Measurements from ENCODE around the gene MTO1. TPM values are rescaled to one million over a fixed set of nuclear protein-coding genes. Genes with fewer than 3 reads are reported as not detected.

Gene MTO1
- total and polyA plus RNA-seq, 2 donors (not counting 1 experiment from before 2014, with no cell fraction given) = 21.5 to 52.4 TPM

GRCh38 chr6:73460056-73460455, 1.5 kb upstream of the MTO1 start:
- no peak for DNase-seq (ENCODE audit: low read depth in 2 of 2)
- Histone ChIP-seq H3K36me3 (ENCODE audit: control insufficient read depth, insufficient read depth, low read length) (no peaks in the 10 kb centered on the region), H3K79me2 (ENCODE audit: control insufficient read depth, insufficient read depth, low read length) (peaks cover 29% of the 10 kb centered on the region), H3K4me1 (ENCODE audit: control insufficient read depth, extremely low read depth, insufficient read depth, low read length) (no peaks in the 10 kb centered on the region), H3K9ac (ENCODE audit: insufficient read depth, low read length) (no peak overlapping the region), H4K20me1 (ENCODE audit: control insufficient read depth, extremely low read depth, insufficient read depth, low read length) (no peaks in the 10 kb centered on the region), H3K27ac (ENCODE audit: insufficient read depth, low read length) (no peak overlapping the region), H3K4me3 (replicated peaks in 1 of 4; ENCODE audit: control extremely low read depth in 1 of 4, insufficient read depth in 1 of 4, low read depth in 3 of 4, low read length in 4 of 4) (no peak overlapping the region), H3K9me3 (ENCODE audit: control insufficient read depth, insufficient read depth, low read depth, low read length) (no peaks in the 10 kb centered on the region), H3K4me2 (ENCODE audit: extremely low read depth, insufficient read depth, low read length) (no peak overlapping the region), H3K27me3 (ENCODE audit: control insufficient read depth, insufficient read depth, low read length) (no peaks in the 10 kb centered on the region), H2AFZ (ENCODE audit: low read length) (no peak overlapping the region)
- TF ChIP-seq EZH2 (IDR thresholded peaks at IDR 0.05; ENCODE audit: low read length, missing control alignments) = no peak
- no peak for TF ChIP-seq CTCF (conservative IDR thresholded peaks at IDR 0.05 in 1 of 2, IDR thresholded peaks at IDR 0.05 in 1 of 2; ENCODE audit: low read depth in 1 of 2, low read length in 2 of 2)

- Histone ChIP-seq H3K27me3 (ENCODE audit: control insufficient read depth, insufficient read depth, low read length) (no peaks in the 10 kb centered on the region), H3K4me1 (ENCODE audit: control insufficient read depth, extremely low read depth, insufficient read depth, low read length) (no peaks in the 10 kb centered on the region), H3K27ac (ENCODE audit: insufficient read depth, low read length) (no peak overlapping the region), H3K79me2 (ENCODE audit: control insufficient read depth, insufficient read depth, low read length) (no peaks in the 10 kb centered on the region), H2AFZ (ENCODE audit: low read length) (no peak overlapping the region), H3K4me3 (replicated peaks in 1 of 4; ENCODE audit: control extremely low read depth in 1 of 4, insufficient read depth in 1 of 4, low read depth in 3 of 4, low read length in 4 of 4) (no peak overlapping the region), H3K36me3 (ENCODE audit: control insufficient read depth, insufficient read depth, low read length) (peaks cover 4% of the 10 kb centered on the region), H3K4me2 (ENCODE audit: extremely low read depth, insufficient read depth, low read length) (no peak overlapping the region), H3K9ac (ENCODE audit: insufficient read depth, low read length) (no peak overlapping the region), H3K9me3 (ENCODE audit: control insufficient read depth, insufficient read depth, low read depth, low read length) (no peaks in the 10 kb centered on the region), H4K20me1 (ENCODE audit: control insufficient read depth, extremely low read depth, insufficient read depth, low read length) (no peaks in the 10 kb centered on the region)
- no peak for TF ChIP-seq EZH2 (IDR thresholded peaks at IDR 0.05; ENCODE audit: low read length, missing control alignments)
- no peak for TF ChIP-seq CTCF (conservative IDR thresholded peaks at IDR 0.05 in 1 of 2, IDR thresholded peaks at IDR 0.05 in 1 of 2; ENCODE audit: low read depth in 1 of 2, low read length in 2 of 2)
- DNase-seq (ENCODE audit: low read depth in 2 of 2) = no peak
These were observed 10.3 kb downstream of the MTO1 start for GRCh38 chr6:73471686-73472290.

GRCh38 chr6:73476723-73477122, 15.2 kb downstream of the MTO1 start:
- DNase-seq (ENCODE audit: low read depth in 2 of 2) = no peak
- H3K9ac ChIP-seq (ENCODE audit: insufficient read depth, low read length) = no peak overlapping the region
- no peaks in the 10 kb centered on the region for H3K79me2 ChIP-seq (ENCODE audit: control insufficient read depth, insufficient read depth, low read length)
- H3K9me3 ChIP-seq (ENCODE audit: control insufficient read depth, insufficient read depth, low read depth, low read length) = no peaks in the 10 kb centered on the region
- no peaks in the 10 kb centered on the region for H3K27me3 ChIP-seq (ENCODE audit: control insufficient read depth, insufficient read depth, low read length)
- no peak overlapping the region for H3K4me2 ChIP-seq (ENCODE audit: extremely low read depth, insufficient read depth, low read length)
- H3K27ac ChIP-seq (ENCODE audit: insufficient read depth, low read length) = no peak overlapping the region
- TF ChIP-seq CTCF (conservative IDR thresholded peaks at IDR 0.05 in 1 of 2, IDR thresholded peaks at IDR 0.05 in 1 of 2; ENCODE audit: low read depth in 1 of 2, low read length in 2 of 2) = no peak
- TF ChIP-seq EZH2 (IDR thresholded peaks at IDR 0.05; ENCODE audit: low read length, missing control alignments) = no peak
- H2AFZ ChIP-seq (ENCODE audit: low read length) = no peak overlapping the region
- no peak overlapping the region for H3K4me3 ChIP-seq (replicated peaks in 1 of 4; ENCODE audit: control extremely low read depth in 1 of 4, insufficient read depth in 1 of 4, low read depth in 3 of 4, low read length in 4 of 4)
- H4K20me1 ChIP-seq (ENCODE audit: control insufficient read depth, extremely low read depth, insufficient read depth, low read length) = no peaks in the 10 kb centered on the region
- H3K36me3 ChIP-seq (ENCODE audit: control insufficient read depth, insufficient read depth, low read length) = peaks cover 7% of the 10 kb centered on the region
- no peaks in the 10 kb centered on the region for H3K4me1 ChIP-seq (ENCODE audit: control insufficient read depth, extremely low read depth, insufficient read depth, low read length)

Measured in fibroblast of lung (primary cell).